Neural progenitor cell (in vitro differentiated cells): ENCODE results near the gene TWF2. TPM values are rescaled to one million over a fixed set of nuclear protein-coding genes. Genes with fewer than 3 reads are reported as not detected.

Experiments
- DNase-seq: peaks from one replicate; pipeline ENCODE4 v3.0.0-alpha.2; 2016; ENCODE audit warnings: low spot score
- H2AFZ ChIP-seq: fragments of 200-600 bp; sonication (generic); replicated peaks from 2 replicates; pipeline ENCODE4 v1.6.1; 2016; ENCODE audit warnings: antibody characterized with exemption
- H3F3A ChIP-seq: fragments of 200-600 bp; sonication (generic); 2 replicates; pipeline ENCODE4 v1.6.1; 2016; ENCODE audit warnings: antibody characterized with exemption, low read depth
- H3K27ac ChIP-seq: fragments of 200-600 bp; sonication (generic); 2 replicates; pipeline ENCODE4 v1.5.1; 2016; ENCODE audit warnings: mild to moderate bottlenecking
- H3K27me3 ChIP-seq: fragments of 200-600 bp; sonication (generic); 2 replicates; pipeline ENCODE4 v1.6.1; 2016; ENCODE audit warnings: mild to moderate bottlenecking, moderate library complexity
- H3K36me3 ChIP-seq: fragments of 200-600 bp; sonication (generic); 2 replicates; pipeline ENCODE4 v1.5.1; 2016
- H3K4me1 ChIP-seq: fragments of 200-600 bp; sonication (generic); 2 replicates; pipeline ENCODE4 v1.6.1; 2016; ENCODE audit warnings: mixed run types
- H3K4me2 ChIP-seq: fragments of 200-600 bp; sonication (generic); 2 replicates; pipeline ENCODE4 v1.6.1; 2016
- H3K4me3 ChIP-seq: fragments of 200-600 bp; sonication (generic); 2 replicates; pipeline ENCODE4 v1.5.1; 2016
- H3K79me2 ChIP-seq: fragments of 200-600 bp; sonication (generic); 2 replicates; pipeline ENCODE4 v1.6.1; 2016; ENCODE audit warnings: low read depth
- H3K9ac ChIP-seq: fragments of 200-600 bp; sonication (generic); 2 replicates; pipeline ENCODE4 v1.6.1; 2016
- H3K9me3 ChIP-seq: fragments of 200-600 bp; sonication (generic); 2 replicates; pipeline ENCODE4 v1.5.1; 2016; ENCODE audit warnings: low read depth
- H4K20me1 ChIP-seq: fragments of 200-600 bp; sonication (generic); 2 replicates; pipeline ENCODE4 v1.6.1; 2016; ENCODE audit warnings: low read depth
- H3K27ac Mint-ChIP-seq: 3 replicates; pipeline ENCODE4 v1.8.0; 2021; ENCODE audit warnings: mixed read lengths
- H3K27me3 Mint-ChIP-seq: 2 replicates; pipeline ENCODE4 v1.8.0; 2022; ENCODE audit warnings: low read depth, mild to moderate bottlenecking, inconsistent platforms, moderate library complexity, mixed read lengths; ENCODE audit not compliant: insufficient read depth
- H3K36me3 Mint-ChIP-seq: 3 replicates; pipeline ENCODE4 v1.8.0; 2021; ENCODE audit warnings: mixed read lengths
- H3K4me1 Mint-ChIP-seq: 3 replicates; pipeline ENCODE4 v1.8.0; 2021; ENCODE audit warnings: mixed read lengths
- H3K4me3 Mint-ChIP-seq: 3 replicates; pipeline ENCODE4 v1.8.0; 2021; ENCODE audit warnings: mild to moderate bottlenecking, moderate library complexity, mixed read lengths
- H3K9me3 Mint-ChIP-seq: 3 replicates; pipeline ENCODE4 v1.8.0; 2020; ENCODE audit warnings: mixed read lengths
- CTCF ChIP-seq: fragments of 200-600 bp; sonication (generic); IDR thresholded peaks from 2 replicates; pipeline ENCODE4 v1.5.1; 2017; ENCODE audit warnings: antibody characterized with exemption, mild to moderate bottlenecking
- EZH2 ChIP-seq: fragments of 200-600 bp; sonication (generic); IDR thresholded peaks from 2 replicates; pipeline ENCODE4 v1.6.1; 2017; ENCODE audit warnings: antibody characterized with exemption, mild to moderate bottlenecking, moderate library complexity
- EZH2phosphoT487 ChIP-seq: fragments of 200-600 bp; sonication (generic); IDR thresholded peaks from 2 replicates; pipeline ENCODE4 v1.6.1; 2017; ENCODE audit warnings: antibody characterized with exemption
- total RNA-seq: library from RNA; depleted of rRNA; stranded (reverse); fragments of >200 nt; gene quantifications from 2 replicates; pipeline ENCODE4 v1.2.3, GENCODE V29; 2015; ENCODE audit warnings: low replicate concordance

Gene TWF2
- total RNA-seq, 1 donor from 2014 or later, result 21.9 TPM

GRCh38 chr3:52234516-52235447 lies 4.2 kb downstream of the TWF2 start:
- no peaks in the 10 kb centered on the region for H3K36me3 ChIP-seq
- H2AFZ ChIP-seq, result no peak overlapping the region
- peaks cover 6% of the 10 kb centered on the region for H3K27me3 Mint-ChIP-seq
- no peaks in the 10 kb centered on the region for H3K9me3 ChIP-seq
- peaks cover 7% of the 10 kb centered on the region for H3K36me3 Mint-ChIP-seq
- H4K20me1 ChIP-seq, result peaks cover 10% of the 10 kb centered on the region
- H3K27ac Mint-ChIP-seq, result no peak overlapping the region
- H3K79me2 ChIP-seq, result peaks cover 1% of the 10 kb centered on the region
- no peaks in the 10 kb centered on the region for H3F3A ChIP-seq
- no peaks in the 10 kb centered on the region for H3K9me3 Mint-ChIP-seq
- no peaks in the 10 kb centered on the region for H3K27me3 ChIP-seq
- H3K9ac ChIP-seq, result no peak overlapping the region
- H3K4me1 Mint-ChIP-seq, result peaks cover 17% of the 10 kb centered on the region
- H3K4me3 ChIP-seq, result no peak overlapping the region
- TF ChIP-seq EZH2 (no peak), EZH2phosphoT487 (no peak), CTCF (no peak)
- no peak overlapping the region for H3K4me2 ChIP-seq
- H3K27ac ChIP-seq, result no peak overlapping the region
- no peak overlapping the region for H3K4me3 Mint-ChIP-seq
- peaks cover 8% of the 10 kb centered on the region for H3K4me1 ChIP-seq
- DNase-seq, result no peak

DNA sequence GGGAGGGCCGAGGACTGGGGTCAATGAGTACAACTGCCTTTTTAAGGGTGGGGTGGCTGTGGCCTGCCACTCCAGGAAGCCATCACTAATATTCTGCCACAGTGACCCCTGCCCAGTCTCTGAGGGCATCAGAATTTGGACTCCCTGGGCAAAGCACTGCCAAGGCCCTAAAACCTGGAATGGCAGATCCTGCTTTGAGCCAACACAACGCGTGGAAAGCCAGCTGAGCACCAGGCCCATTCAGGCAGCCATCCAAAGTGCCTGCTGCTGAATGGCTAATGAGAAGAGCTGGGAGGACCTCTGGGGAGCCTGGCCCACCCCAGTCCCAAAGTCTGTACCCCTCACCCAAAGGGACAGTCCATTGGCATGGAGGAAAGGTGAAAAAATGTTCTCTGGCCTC lies 5.0 kb downstream of the TWF2 start:
- Histone ChIP-seq H3K4me2 (no peak overlapping the region), H3K9ac (no peak overlapping the region), H3K79me2 (no peaks in the 10 kb centered on the region), H3K27ac (no peak overlapping the region), H3K27me3 (no peaks in the 10 kb centered on the region), H3F3A (no peaks in the 10 kb centered on the region), H3K4me1 (peaks cover 8% of the 10 kb centered on the region), H3K36me3 (no peaks in the 10 kb centered on the region), H4K20me1 (peaks cover 10% of the 10 kb centered on the region), H3K4me3 (no peak overlapping the region), H2AFZ (no peak overlapping the region), H3K9me3 (no peaks in the 10 kb centered on the region)
- Mint-ChIP-seq H3K27ac (no peak overlapping the region), H3K9me3 (no peaks in the 10 kb centered on the region), H3K27me3 (peaks cover 2% of the 10 kb centered on the region), H3K4me1 (peaks cover 15% of the 10 kb centered on the region), H3K36me3 (peaks cover 7% of the 10 kb centered on the region), H3K4me3 (no peak overlapping the region)
- TF ChIP-seq CTCF (no peak), EZH2phosphoT487 (no peak), EZH2 (no peak)
- no peak for DNase-seq

- Mint-ChIP-seq H3K36me3 (peaks cover 7% of the 10 kb centered on the region), H3K27me3 (peaks cover 2% of the 10 kb centered on the region), H3K9me3 (no peaks in the 10 kb centered on the region), H3K4me1 (peaks cover 9% of the 10 kb centered on the region), H3K4me3 (no peak overlapping the region), H3K27ac (no peak overlapping the region)
- no peaks in the 10 kb centered on the region for H3K9me3 ChIP-seq
- no peak for DNase-seq
- H3K9ac ChIP-seq, result no peak overlapping the region
- H3K27ac ChIP-seq, result no peak overlapping the region
- H3K4me2 ChIP-seq, result no peak overlapping the region
- H3K79me2 ChIP-seq, result no peaks in the 10 kb centered on the region
- H4K20me1 ChIP-seq, result peaks cover 5% of the 10 kb centered on the region
- H2AFZ ChIP-seq, result no peak overlapping the region
- H3K4me1 ChIP-seq, result peaks cover 6% of the 10 kb centered on the region
- H3K36me3 ChIP-seq, result no peaks in the 10 kb centered on the region
- H3K4me3 ChIP-seq, result no peak overlapping the region
- no peaks in the 10 kb centered on the region for H3K27me3 ChIP-seq
- TF ChIP-seq EZH2 (no peak), EZH2phosphoT487 (no peak), CTCF (no peak)
- no peaks in the 10 kb centered on the region for H3F3A ChIP-seq
Observed at GRCh38 chr3:52233108-52233591, 5.8 kb downstream of the TWF2 start.
